H9 (cell line): Measurements from ENCODE around the gene FCHO1. TPM values are rescaled to one million over a fixed set of nuclear protein-coding genes. Genes with fewer than 3 reads are reported as not detected.

ENCODE experiments used
- DNase-seq: peaks from one replicate; pipeline ENCODE4 v3.0.0-alpha.2; 2017
- H2AFZ ChIP-seq: one replicate; pipeline ENCODE4 v1.6.1; 2013; ENCODE audit warnings: mild to moderate bottlenecking, low read length, control low read depth, moderate library complexity
- H2AK5ac ChIP-seq: 2 replicates; pipeline ENCODE4 v1.6.1; 2013; ENCODE audit warnings: low read length, control low read depth, mixed read lengths; ENCODE audit not compliant: insufficient read length
- H2BK120ac ChIP-seq: one replicate; pipeline ENCODE4 v1.6.1; 2013; ENCODE audit warnings: low read depth, mild to moderate bottlenecking, low read length, control low read depth, inconsistent platforms; ENCODE audit not compliant: poor library complexity, severe bottlenecking
- H2BK12ac ChIP-seq: 2 replicates; pipeline ENCODE4 v1.6.1; 2013; ENCODE audit warnings: low read length, control low read depth, mixed read lengths, low read depth; ENCODE audit not compliant: insufficient read length
- H2BK15ac ChIP-seq: 2 replicates; pipeline ENCODE4 v1.6.1; 2013; ENCODE audit warnings: low read depth, low read length, control low read depth
- H2BK20ac ChIP-seq: one replicate; pipeline ENCODE4 v1.6.1; 2013; ENCODE audit warnings: low read depth, mild to moderate bottlenecking, low read length, control low read depth, inconsistent platforms; ENCODE audit not compliant: poor library complexity, severe bottlenecking
- H2BK5ac ChIP-seq: 2 replicates; pipeline ENCODE4 v1.6.1; 2013; ENCODE audit warnings: low read length, control low read depth, mixed read lengths; ENCODE audit not compliant: insufficient read length
- H3K14ac ChIP-seq: 2 replicates; pipeline ENCODE4 v1.6.1; 2013; ENCODE audit warnings: low read length, control low read depth; ENCODE audit not compliant: insufficient read depth
- H3K18ac ChIP-seq: 2 replicates; pipeline ENCODE4 v1.6.1; 2013; ENCODE audit warnings: low read depth, mild to moderate bottlenecking, mixed read lengths, low read length, control low read depth; ENCODE audit not compliant: insufficient read length
- H3K23ac ChIP-seq: 2 replicates; pipeline ENCODE4 v1.6.1; 2013; ENCODE audit warnings: low read length, control low read depth, mixed read lengths, low read depth; ENCODE audit not compliant: insufficient read length
- H3K23me2 ChIP-seq: 2 replicates; pipeline ENCODE4 v1.6.1; 2013; ENCODE audit warnings: low read depth, mild to moderate bottlenecking, mixed read lengths, low read length, control low read depth; ENCODE audit not compliant: insufficient read length, poor library complexity, severe bottlenecking
- H3K27ac ChIP-seq: 2 replicates; pipeline ENCODE4 v1.5.1; 2013; ENCODE audit warnings: low read length, control low read depth, mixed read lengths, low read depth; ENCODE audit not compliant: insufficient read length
- H3K27me3 ChIP-seq: 2 replicates; pipeline ENCODE4 v1.6.1; 2013; ENCODE audit warnings: low read length, control low read depth, inconsistent platforms; ENCODE audit not compliant: insufficient read depth
- H3K4ac ChIP-seq: 2 replicates; pipeline ENCODE4 v1.6.1; 2013; ENCODE audit warnings: low read depth, mild to moderate bottlenecking, control low read depth, inconsistent platforms, low read length, moderate library complexity
- H3K4me1 ChIP-seq: 2 replicates; pipeline ENCODE4 v1.6.1; 2013; ENCODE audit warnings: low read length, control low read depth, inconsistent platforms; ENCODE audit not compliant: insufficient read depth
- H3K4me2 ChIP-seq: 2 replicates; pipeline ENCODE4 v1.6.1; 2013; ENCODE audit warnings: low read length, control low read depth, mixed read lengths; ENCODE audit not compliant: insufficient read length, insufficient read depth
- H3K56ac ChIP-seq: 2 replicates; pipeline ENCODE4 v1.6.1; 2013; ENCODE audit warnings: low read depth, mild to moderate bottlenecking, mixed read lengths, low read length, control low read depth; ENCODE audit not compliant: insufficient read length
- H3K79me1 ChIP-seq: 2 replicates; pipeline ENCODE4 v1.6.1; 2013; ENCODE audit warnings: low read depth, mild to moderate bottlenecking, moderate library complexity, low read length, control low read depth, inconsistent platforms; ENCODE audit not compliant: insufficient read depth, poor library complexity, severe bottlenecking
- H3K79me2 ChIP-seq: 2 replicates; pipeline ENCODE4 v1.6.1; 2013; ENCODE audit warnings: low read length, control low read depth, inconsistent platforms; ENCODE audit not compliant: insufficient read depth
- H3K9ac ChIP-seq: 2 replicates; pipeline ENCODE4 v1.6.1; 2013; ENCODE audit warnings: low read length, control low read depth, mixed read lengths; ENCODE audit not compliant: insufficient read length; ENCODE audit errors: extremely low read depth
- H3K9me3 ChIP-seq: one replicate; pipeline ENCODE4 v1.6.1; 2013; ENCODE audit warnings: low read depth, low read length, inconsistent platforms; ENCODE audit not compliant: control insufficient read depth
- H3T11ph ChIP-seq: one replicate; pipeline ENCODE4 v1.6.1; 2013; ENCODE audit warnings: mild to moderate bottlenecking, low read length, control low read depth, inconsistent platforms
- H4K20me1 ChIP-seq: one replicate; pipeline ENCODE4 v1.6.1; 2013; ENCODE audit not compliant: control insufficient read depth, insufficient read length, insufficient read depth
- H4K5ac ChIP-seq: 2 replicates; pipeline ENCODE4 v1.6.1; 2013; ENCODE audit warnings: low read depth, mild to moderate bottlenecking, mixed read lengths, low read length, control low read depth; ENCODE audit not compliant: insufficient read length
- H4K8ac ChIP-seq: replicated peaks from 2 replicates; pipeline ENCODE4 v1.6.1; 2013; ENCODE audit warnings: low read length, control low read depth, mixed read lengths, low read depth; ENCODE audit not compliant: insufficient read length
- H4K91ac ChIP-seq: 2 replicates; pipeline ENCODE4 v1.6.1; 2013; ENCODE audit warnings: low read depth, mild to moderate bottlenecking, moderate library complexity, mixed read lengths, low read length, control low read depth; ENCODE audit not compliant: insufficient read length
- H3K27ac Mint-ChIP-seq, 3 experiments: 2 replicates in 2 of 3; 3 replicates in 1 of 3; pipeline ENCODE4 v1.8.0; 2020 to 2021; ENCODE audit warnings: mixed read lengths in 3 of 3, mild to moderate bottlenecking in 1 of 3, moderate library complexity in 1 of 3
- H3K27me3 Mint-ChIP-seq: 2 replicates; pipeline ENCODE4 v1.8.0; 2021; ENCODE audit warnings: low read depth, mild to moderate bottlenecking, moderate library complexity, mixed read lengths
- H3K36me3 Mint-ChIP-seq, 3 experiments: 2 replicates in 2 of 3; 3 replicates in 1 of 3; pipeline ENCODE4 v1.8.0; 2020 to 2021; ENCODE audit warnings: low read depth in 3 of 3, mixed read lengths in 3 of 3; ENCODE audit not compliant: insufficient read depth in 1 of 3
- H3K4me1 Mint-ChIP-seq, 2 experiments: 2 replicates each; pipeline ENCODE4 v1.8.0; 2020; ENCODE audit warnings: mixed read lengths in 2 of 2
- H3K4me3 Mint-ChIP-seq, 2 experiments: 2 replicates in 1 of 2; 3 replicates in 1 of 2; pipeline ENCODE4 v1.8.0; 2020 to 2021; ENCODE audit warnings: mild to moderate bottlenecking in 2 of 2, mixed read lengths in 2 of 2, moderate library complexity in 1 of 2
- H3K9me3 Mint-ChIP-seq, 2 experiments: 2 replicates in 1 of 2; 3 replicates in 1 of 2; pipeline ENCODE4 v1.8.0; 2020; ENCODE audit warnings: mild to moderate bottlenecking in 2 of 2, mixed read lengths in 2 of 2, moderate library complexity in 1 of 2
- WGBS: extraction: QIAGEN DNeasy Blood & Tissue Kit; methylation state at CpG from one replicate; pipeline ENCODE4 v1.1.7; 2013; ENCODE audit warnings: missing lambda C conversion rate, low lambda C conversion rate, mixed read lengths; ENCODE audit not compliant: insufficient read length; ENCODE audit errors: extremely low coverage; 5-methylcytosine and 5-hydroxymethylcytosine counted together
- total RNA-seq: library from RNA; stranded (reverse); gene quantifications from 2 replicates; pipeline ENCODE4 v1.2.1, GENCODE V29; 2021
- TF ChIP-seq, protein P1 (sequence below): fragments of 200-600 bp; sonication (generic); conservative IDR thresholded peaks from 3 replicates; pipeline ENCODE4 v1.8.0; 2021; ENCODE audit warnings: antibody characterized with exemption, mild to moderate bottlenecking

Gene FCHO1
- total RNA-seq, 1 experiment from 2014 or later: 13.1 TPM

DNA sequence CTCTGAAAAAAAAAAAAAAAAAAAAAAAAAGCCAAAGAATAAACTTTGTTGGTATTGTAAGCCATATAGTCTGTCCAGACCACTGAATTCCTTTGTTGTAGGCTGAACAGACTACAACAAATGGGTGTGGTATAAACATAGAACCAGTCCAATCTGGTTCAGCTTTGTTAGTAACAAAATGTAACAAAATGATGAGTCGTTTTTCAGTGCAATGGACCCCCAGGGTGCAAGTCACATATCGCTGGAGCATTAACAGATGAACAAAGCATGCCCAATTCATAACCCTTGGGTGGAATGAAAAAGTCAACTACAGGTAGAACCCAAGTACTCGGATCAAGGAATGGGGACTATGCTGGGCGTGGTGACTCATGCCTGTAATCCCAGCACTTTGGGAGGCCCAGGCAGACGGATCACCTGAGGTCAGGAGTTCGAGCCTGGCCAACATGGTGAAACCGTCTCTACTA lies 13.6 kb upstream of the FCHO1 start:
- peaks cover 3% of the 10 kb centered on the region for H3K27me3 Mint-ChIP-seq
- Histone ChIP-seq H3T11ph (no peak overlapping the region), H4K8ac (no peak overlapping the region), H3K79me2 (peaks cover under 1% of the 10 kb centered on the region; the same call in 1 of the 2 replicates), H3K4ac (no peak overlapping the region), H4K91ac (no peak overlapping the region), H3K23me2 (no peaks in the 10 kb centered on the region), H2BK5ac (no peak overlapping the region), H3K4me2 (no peak overlapping the region), H4K20me1 (no peaks in the 10 kb centered on the region), H3K9me3 (no peaks in the 10 kb centered on the region), H3K27me3 (no peaks in the 10 kb centered on the region), H3K18ac (no peak overlapping the region), H2BK120ac (no peak overlapping the region), H3K27ac (no peak overlapping the region), H3K23ac (no peak overlapping the region), H4K5ac (no peak overlapping the region), H3K9ac (no peak overlapping the region), H3K14ac (no peak overlapping the region), H3K4me1 (no peaks in the 10 kb centered on the region), H3K56ac (no peak overlapping the region), H2AFZ (no peak overlapping the region), H2BK20ac (no peak overlapping the region), H3K79me1 (no peaks in the 10 kb centered on the region), H2BK12ac (no peak overlapping the region), H2AK5ac (no peak overlapping the region), H2BK15ac (no peak overlapping the region)
- peaks cover 19 to 54% (median 35%) of the 10 kb centered on the region in 3 experiments for H3K36me3 Mint-ChIP-seq
- no peak overlapping the region for H3K4me3 Mint-ChIP-seq
- H3K4me1 Mint-ChIP-seq: peaks cover 7 to 8% of the 10 kb centered on the region in 2 experiments
- no peak overlapping the region for H3K27ac Mint-ChIP-seq
- no CpG with 5 or more reads among the region's 7 CpGs for WGBS
- no peak for DNase-seq
- peaks cover 11 to 16% of the 10 kb centered on the region in 2 experiments for H3K9me3 Mint-ChIP-seq
- TF ChIP-seq, protein P1, sequence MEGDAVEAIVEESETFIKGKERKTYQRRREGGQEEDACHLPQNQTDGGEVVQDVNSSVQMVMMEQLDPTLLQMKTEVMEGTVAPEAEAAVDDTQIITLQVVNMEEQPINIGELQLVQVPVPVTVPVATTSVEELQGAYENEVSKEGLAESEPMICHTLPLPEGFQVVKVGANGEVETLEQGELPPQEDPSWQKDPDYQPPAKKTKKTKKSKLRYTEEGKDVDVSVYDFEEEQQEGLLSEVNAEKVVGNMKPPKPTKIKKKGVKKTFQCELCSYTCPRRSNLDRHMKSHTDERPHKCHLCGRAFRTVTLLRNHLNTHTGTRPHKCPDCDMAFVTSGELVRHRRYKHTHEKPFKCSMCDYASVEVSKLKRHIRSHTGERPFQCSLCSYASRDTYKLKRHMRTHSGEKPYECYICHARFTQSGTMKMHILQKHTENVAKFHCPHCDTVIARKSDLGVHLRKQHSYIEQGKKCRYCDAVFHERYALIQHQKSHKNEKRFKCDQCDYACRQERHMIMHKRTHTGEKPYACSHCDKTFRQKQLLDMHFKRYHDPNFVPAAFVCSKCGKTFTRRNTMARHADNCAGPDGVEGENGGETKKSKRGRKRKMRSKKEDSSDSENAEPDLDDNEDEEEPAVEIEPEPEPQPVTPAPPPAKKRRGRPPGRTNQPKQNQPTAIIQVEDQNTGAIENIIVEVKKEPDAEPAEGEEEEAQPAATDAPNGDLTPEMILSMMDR: no peak
